Neural progenitor cell (in vitro differentiated cells): ENCODE data around the gene NDFIP2. TPM values are rescaled to one million over a fixed set of nuclear protein-coding genes. Genes with fewer than 3 reads are reported as not detected.

ENCODE experiments used
- DNase-seq: peaks from one replicate; pipeline ENCODE4 v3.0.0-alpha.2; 2016; ENCODE audit warnings: low spot score
- H2AFZ ChIP-seq: fragments of 200-600 bp; sonication (generic); replicated peaks from 2 replicates; pipeline ENCODE4 v1.6.1; 2016; ENCODE audit warnings: antibody characterized with exemption
- H3F3A ChIP-seq: fragments of 200-600 bp; sonication (generic); 2 replicates; pipeline ENCODE4 v1.6.1; 2016; ENCODE audit warnings: antibody characterized with exemption, low read depth
- H3K27ac ChIP-seq: fragments of 200-600 bp; sonication (generic); 2 replicates; pipeline ENCODE4 v1.5.1; 2016; ENCODE audit warnings: mild to moderate bottlenecking
- H3K27me3 ChIP-seq: fragments of 200-600 bp; sonication (generic); 2 replicates; pipeline ENCODE4 v1.6.1; 2016; ENCODE audit warnings: mild to moderate bottlenecking, moderate library complexity
- H3K36me3 ChIP-seq: fragments of 200-600 bp; sonication (generic); 2 replicates; pipeline ENCODE4 v1.5.1; 2016
- H3K4me1 ChIP-seq: fragments of 200-600 bp; sonication (generic); 2 replicates; pipeline ENCODE4 v1.6.1; 2016; ENCODE audit warnings: mixed run types
- H3K4me2 ChIP-seq: fragments of 200-600 bp; sonication (generic); 2 replicates; pipeline ENCODE4 v1.6.1; 2016
- H3K4me3 ChIP-seq: fragments of 200-600 bp; sonication (generic); 2 replicates; pipeline ENCODE4 v1.5.1; 2016
- H3K79me2 ChIP-seq: fragments of 200-600 bp; sonication (generic); 2 replicates; pipeline ENCODE4 v1.6.1; 2016; ENCODE audit warnings: low read depth
- H3K9ac ChIP-seq: fragments of 200-600 bp; sonication (generic); 2 replicates; pipeline ENCODE4 v1.6.1; 2016
- H3K9me3 ChIP-seq: fragments of 200-600 bp; sonication (generic); 2 replicates; pipeline ENCODE4 v1.5.1; 2016; ENCODE audit warnings: low read depth
- H4K20me1 ChIP-seq: fragments of 200-600 bp; sonication (generic); 2 replicates; pipeline ENCODE4 v1.6.1; 2016; ENCODE audit warnings: low read depth
- H3K27ac Mint-ChIP-seq: 3 replicates; pipeline ENCODE4 v1.8.0; 2021; ENCODE audit warnings: mixed read lengths
- H3K27me3 Mint-ChIP-seq: 2 replicates; pipeline ENCODE4 v1.8.0; 2022; ENCODE audit warnings: low read depth, mild to moderate bottlenecking, inconsistent platforms, moderate library complexity, mixed read lengths; ENCODE audit not compliant: insufficient read depth
- H3K36me3 Mint-ChIP-seq: 3 replicates; pipeline ENCODE4 v1.8.0; 2021; ENCODE audit warnings: mixed read lengths
- H3K4me1 Mint-ChIP-seq: 3 replicates; pipeline ENCODE4 v1.8.0; 2021; ENCODE audit warnings: mixed read lengths
- H3K4me3 Mint-ChIP-seq: 3 replicates; pipeline ENCODE4 v1.8.0; 2021; ENCODE audit warnings: mild to moderate bottlenecking, moderate library complexity, mixed read lengths
- H3K9me3 Mint-ChIP-seq: 3 replicates; pipeline ENCODE4 v1.8.0; 2020; ENCODE audit warnings: mixed read lengths
- EZH2 ChIP-seq: fragments of 200-600 bp; sonication (generic); IDR thresholded peaks from 2 replicates; pipeline ENCODE4 v1.6.1; 2017; ENCODE audit warnings: antibody characterized with exemption, mild to moderate bottlenecking, moderate library complexity
- EZH2phosphoT487 ChIP-seq: fragments of 200-600 bp; sonication (generic); IDR thresholded peaks from 2 replicates; pipeline ENCODE4 v1.6.1; 2017; ENCODE audit warnings: antibody characterized with exemption
- total RNA-seq: library from RNA; depleted of rRNA; stranded (reverse); fragments of >200 nt; gene quantifications from 2 replicates; pipeline ENCODE4 v1.2.3, GENCODE V29; 2015; ENCODE audit warnings: low replicate concordance
- TF ChIP-seq, protein P1 (sequence below): fragments of 200-600 bp; sonication (generic); IDR thresholded peaks from 2 replicates; pipeline ENCODE4 v1.5.1; 2017; ENCODE audit warnings: antibody characterized with exemption, mild to moderate bottlenecking

The NDFIP2 gene
- total RNA-seq, 1 donor from 2014 or later, result 25.4 TPM

DNA sequence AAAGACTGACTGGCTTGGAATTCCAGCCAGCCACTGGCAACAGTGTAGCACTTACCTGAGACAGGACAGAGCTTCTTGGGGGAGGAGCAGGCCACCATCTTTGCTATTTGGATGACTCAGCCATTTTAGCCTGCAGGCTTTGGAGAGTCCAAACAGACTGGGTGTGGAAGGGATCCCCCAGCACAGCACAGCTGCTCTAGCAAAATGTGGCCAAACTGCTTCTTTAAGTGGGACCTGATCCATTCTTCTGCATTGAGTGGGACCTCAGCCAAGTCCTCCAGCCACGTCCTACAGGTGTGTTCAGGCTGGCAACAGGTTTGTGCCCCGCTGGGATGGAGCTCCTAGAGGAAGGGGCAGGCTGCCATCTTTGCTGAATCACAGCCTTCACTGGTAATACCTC is 80.0 kb downstream of the NDFIP2 start:
- TF ChIP-seq EZH2, result no peak
- TF ChIP-seq, protein P1, sequence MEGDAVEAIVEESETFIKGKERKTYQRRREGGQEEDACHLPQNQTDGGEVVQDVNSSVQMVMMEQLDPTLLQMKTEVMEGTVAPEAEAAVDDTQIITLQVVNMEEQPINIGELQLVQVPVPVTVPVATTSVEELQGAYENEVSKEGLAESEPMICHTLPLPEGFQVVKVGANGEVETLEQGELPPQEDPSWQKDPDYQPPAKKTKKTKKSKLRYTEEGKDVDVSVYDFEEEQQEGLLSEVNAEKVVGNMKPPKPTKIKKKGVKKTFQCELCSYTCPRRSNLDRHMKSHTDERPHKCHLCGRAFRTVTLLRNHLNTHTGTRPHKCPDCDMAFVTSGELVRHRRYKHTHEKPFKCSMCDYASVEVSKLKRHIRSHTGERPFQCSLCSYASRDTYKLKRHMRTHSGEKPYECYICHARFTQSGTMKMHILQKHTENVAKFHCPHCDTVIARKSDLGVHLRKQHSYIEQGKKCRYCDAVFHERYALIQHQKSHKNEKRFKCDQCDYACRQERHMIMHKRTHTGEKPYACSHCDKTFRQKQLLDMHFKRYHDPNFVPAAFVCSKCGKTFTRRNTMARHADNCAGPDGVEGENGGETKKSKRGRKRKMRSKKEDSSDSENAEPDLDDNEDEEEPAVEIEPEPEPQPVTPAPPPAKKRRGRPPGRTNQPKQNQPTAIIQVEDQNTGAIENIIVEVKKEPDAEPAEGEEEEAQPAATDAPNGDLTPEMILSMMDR, result no peak
- no peak for TF ChIP-seq EZH2phosphoT487
- Histone ChIP-seq H3K27me3 (no peaks in the 10 kb centered on the region), H3K36me3 (no peaks in the 10 kb centered on the region), H3K79me2 (no peaks in the 10 kb centered on the region), H3K4me2 (no peak overlapping the region), H3K4me1 (no peaks in the 10 kb centered on the region), H2AFZ (no peak overlapping the region), H3K27ac (no peak overlapping the region), H4K20me1 (no peaks in the 10 kb centered on the region), H3K9me3 (no peaks in the 10 kb centered on the region), H3K9ac (no peak overlapping the region), H3K4me3 (no peak overlapping the region), H3F3A (no peaks in the 10 kb centered on the region)
- peaks cover 54% of the 10 kb centered on the region for H3K9me3 Mint-ChIP-seq
- peaks cover 4% of the 10 kb centered on the region for H3K27me3 Mint-ChIP-seq
- no peak for DNase-seq
- no peaks in the 10 kb centered on the region for H3K4me1 Mint-ChIP-seq
- H3K27ac Mint-ChIP-seq, result no peak overlapping the region
- no peak overlapping the region for H3K4me3 Mint-ChIP-seq
- H3K36me3 Mint-ChIP-seq, result peaks cover 26% of the 10 kb centered on the region

DNA sequence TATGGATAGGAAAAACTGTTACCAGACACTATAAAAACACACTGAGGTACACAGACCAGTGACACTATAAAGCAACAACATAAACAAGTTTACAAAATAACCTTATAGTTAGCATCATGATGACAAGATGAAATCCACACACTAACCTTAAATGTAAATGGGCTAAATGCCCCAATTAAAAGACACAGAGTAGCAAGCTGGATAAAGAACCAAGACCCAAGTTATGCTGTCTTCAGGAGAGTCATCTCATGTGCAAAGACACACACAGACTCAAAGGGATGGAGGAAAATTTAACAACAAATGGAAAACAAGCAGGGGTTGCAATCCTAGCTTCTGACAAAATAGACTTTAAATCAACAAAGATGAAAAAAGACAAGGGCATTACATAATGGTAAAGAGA is 81.6 kb downstream of the NDFIP2 start:
- H3K4me1 Mint-ChIP-seq, result no peaks in the 10 kb centered on the region
- H3K4me3 Mint-ChIP-seq, result no peak overlapping the region
- no peaks in the 10 kb centered on the region for H3K4me1 ChIP-seq
- no peak overlapping the region for H3K9ac ChIP-seq
- H3K9me3 Mint-ChIP-seq, result peaks cover 66% of the 10 kb centered on the region
- no peaks in the 10 kb centered on the region for H3F3A ChIP-seq
- H3K4me2 ChIP-seq, result no peak overlapping the region
- DNase-seq, result no peak
- no peak overlapping the region for H3K27ac ChIP-seq
- peaks cover 26% of the 10 kb centered on the region for H3K36me3 Mint-ChIP-seq
- TF ChIP-seq EZH2, result no peak
- no peak for TF ChIP-seq EZH2phosphoT487
- TF ChIP-seq, protein P1, result no peak
- H3K27ac Mint-ChIP-seq, result no peak overlapping the region
- peaks cover 7% of the 10 kb centered on the region for H3K27me3 Mint-ChIP-seq
- no peaks in the 10 kb centered on the region for H4K20me1 ChIP-seq
- H3K4me3 ChIP-seq, result no peak overlapping the region
- no peaks in the 10 kb centered on the region for H3K36me3 ChIP-seq
- H2AFZ ChIP-seq, result no peak overlapping the region
- H3K27me3 ChIP-seq, result no peaks in the 10 kb centered on the region
- H3K79me2 ChIP-seq, result no peaks in the 10 kb centered on the region
- no peaks in the 10 kb centered on the region for H3K9me3 ChIP-seq

DNA sequence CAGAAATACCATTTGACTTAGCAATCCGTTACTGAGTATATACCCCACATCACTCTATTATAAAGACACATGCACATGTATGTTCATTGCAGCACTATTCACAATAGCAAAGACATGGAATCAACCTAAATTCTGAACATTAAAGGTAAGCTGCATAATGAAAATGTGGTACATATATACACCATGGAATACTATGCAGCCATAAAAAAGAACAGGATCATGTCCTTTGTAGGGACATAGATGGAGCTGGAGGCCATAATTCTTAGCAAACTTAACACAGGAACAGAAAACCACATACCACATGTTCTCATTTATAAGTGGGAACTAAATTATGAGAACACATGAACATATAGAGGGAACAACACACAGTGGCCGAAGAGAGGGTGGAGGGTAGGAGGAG is 85.2 kb downstream of the NDFIP2 start:
- Histone ChIP-seq H3K79me2 (no peaks in the 10 kb centered on the region), H3K4me2 (no peak overlapping the region), H3K9ac (no peak overlapping the region), H4K20me1 (no peaks in the 10 kb centered on the region), H3K4me1 (no peaks in the 10 kb centered on the region), H3K27me3 (no peaks in the 10 kb centered on the region), H3F3A (no peaks in the 10 kb centered on the region), H3K36me3 (no peaks in the 10 kb centered on the region), H2AFZ (no peak overlapping the region), H3K4me3 (no peak overlapping the region), H3K27ac (no peak overlapping the region), H3K9me3 (no peaks in the 10 kb centered on the region)
- Mint-ChIP-seq H3K9me3 (peaks cover 48% of the 10 kb centered on the region), H3K4me1 (peaks cover 3% of the 10 kb centered on the region), H3K27ac (no peak overlapping the region), H3K36me3 (peaks cover 14% of the 10 kb centered on the region), H3K27me3 (peaks cover 7% of the 10 kb centered on the region), H3K4me3 (no peak overlapping the region)
- TF ChIP-seq, protein P1, result no peak
- TF ChIP-seq EZH2 (no peak), EZH2phosphoT487 (no peak)
- no peak for DNase-seq
